OCI-M1 (cell line): ENCODE measurements around the gene TMEM176B.

ENCODE experiments used
- DNase-seq: peaks from one replicate; lab custom pipeline; 2025; lab: John Stamatoyannopoulos, UW

Gene TMEM176B

DNA sequence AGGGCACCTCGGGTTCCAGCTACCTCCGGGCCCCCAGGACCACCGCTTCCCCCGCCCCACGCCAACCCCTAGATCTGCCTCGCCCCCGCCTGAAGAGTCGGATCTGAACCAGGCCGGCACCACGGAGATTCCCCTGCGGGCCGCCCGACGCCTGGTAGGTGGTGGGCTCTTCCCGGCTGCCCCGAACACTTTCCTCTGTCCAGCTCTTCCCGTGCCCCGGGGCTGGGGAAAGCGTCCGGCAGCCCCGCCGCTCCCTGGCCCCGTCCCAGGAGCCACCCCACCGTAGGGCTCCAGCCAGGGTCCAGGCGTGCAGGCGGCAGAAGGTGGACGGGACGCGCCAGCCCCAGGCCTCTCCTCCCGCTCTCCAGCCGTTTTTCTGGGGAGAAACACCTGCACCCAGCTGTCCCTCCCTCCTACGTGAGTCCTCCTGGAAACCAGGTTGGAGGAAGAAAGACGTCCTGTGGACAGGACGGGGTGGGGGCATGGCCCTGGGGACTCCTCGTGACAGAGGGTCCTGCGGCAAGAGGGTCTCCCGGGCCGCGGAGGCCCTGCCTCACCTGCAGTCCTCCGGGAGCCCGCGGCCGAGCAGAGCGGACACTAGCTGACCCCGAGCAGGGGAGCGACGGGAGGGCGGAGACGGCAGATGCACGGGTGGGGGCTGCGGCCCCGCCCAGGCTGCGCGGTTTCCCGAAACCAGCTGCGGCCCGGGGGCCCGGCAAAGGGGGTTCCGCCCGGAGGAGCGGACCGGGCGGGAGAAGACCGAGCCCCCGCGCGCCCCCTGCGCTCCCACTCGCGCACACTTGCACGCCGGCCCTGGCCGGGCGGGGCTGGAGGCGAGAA, at the start of gene TMEM176B:
Gene TMEM176B, minus strand, starts transcription at position 624 of the 840 bp plus-strand sequence. CDS start 3,795 bp downstream, outside the sequence.
- no peak for DNase-seq

- DNase-seq: no peak
Observed at GRCh38 chr7:150849204-150849775, 49.1 kb upstream of the TMEM176B start.

DNA sequence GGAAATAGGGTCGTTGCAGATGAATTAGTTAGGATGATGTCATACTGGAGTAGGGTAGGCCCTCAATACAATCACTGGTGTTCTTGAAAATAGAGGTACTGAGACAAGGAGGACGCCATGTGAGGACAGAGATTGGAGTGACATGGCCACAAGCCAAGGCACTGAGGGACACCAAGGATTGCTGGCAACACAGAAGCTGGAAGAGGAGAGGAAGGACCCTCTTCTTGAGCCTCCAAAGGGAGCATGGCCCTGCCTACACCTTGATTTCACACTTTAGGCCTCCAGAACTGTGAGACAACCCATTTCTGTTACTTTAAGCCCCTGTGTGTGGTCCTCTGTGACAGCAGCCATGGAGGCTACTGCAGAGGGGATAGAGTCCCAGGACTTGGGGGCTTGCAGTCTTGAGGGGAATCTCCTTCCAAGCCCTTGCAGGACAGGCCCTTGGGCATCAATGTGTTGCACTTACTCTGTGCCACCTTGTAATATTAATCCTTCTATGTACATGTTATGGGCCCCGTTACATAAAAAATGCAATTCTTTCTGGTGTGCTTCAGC, 48.5 kb upstream of the TMEM176B start:
- no peak for DNase-seq

DNA sequence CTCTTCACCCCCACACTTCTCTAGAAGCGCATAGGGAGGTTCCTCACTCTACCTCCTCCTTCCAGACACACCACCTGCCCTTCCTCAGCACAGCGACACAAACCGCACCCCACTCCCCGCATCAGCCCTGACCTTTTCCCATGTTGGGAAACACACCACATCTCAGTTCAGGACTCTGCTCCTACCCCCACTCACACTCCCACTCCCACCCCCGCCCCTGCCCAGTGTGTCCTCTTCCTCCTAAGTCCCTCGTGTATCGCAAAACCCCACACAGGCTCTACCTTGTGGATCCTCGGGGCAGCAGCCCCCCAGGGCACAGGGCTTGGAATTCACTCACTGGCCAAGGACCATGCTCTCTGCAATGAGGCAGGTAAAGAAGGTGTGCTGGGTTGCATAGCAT, 47.9 kb upstream of the TMEM176B start:
- DNase-seq: no peak

DNA sequence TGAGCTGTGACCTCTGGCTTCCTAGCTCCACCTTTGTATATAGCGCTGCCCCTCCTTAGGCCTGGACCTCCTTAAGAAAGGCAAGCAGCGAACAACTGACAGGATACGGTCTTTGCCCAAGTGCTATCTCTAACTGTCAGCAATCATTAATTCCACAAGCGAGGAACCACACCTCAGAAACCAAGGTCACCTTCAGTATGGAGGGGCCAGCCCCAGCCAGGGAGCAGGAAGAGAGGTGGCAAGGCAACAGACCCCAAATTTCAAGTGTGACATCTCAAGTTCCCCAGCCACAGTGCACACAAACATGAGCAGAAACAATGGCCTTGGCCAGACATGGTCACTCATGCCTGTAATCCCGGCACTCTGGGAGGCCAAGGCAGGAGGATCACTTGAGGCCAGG, 47.4 kb upstream of the TMEM176B start:
- DNase-seq: no peak

GRCh38 chr7:150846291-150847115, 46.3 kb upstream of the TMEM176B start:
- no peak for DNase-seq

GRCh38 chr7:150845421-150845861, 45.3 kb upstream of the TMEM176B start:
- DNase-seq: no peak

GRCh38 chr7:150842716-150843115, 42.6 kb upstream of the TMEM176B start:
- no peak for DNase-seq

DNA sequence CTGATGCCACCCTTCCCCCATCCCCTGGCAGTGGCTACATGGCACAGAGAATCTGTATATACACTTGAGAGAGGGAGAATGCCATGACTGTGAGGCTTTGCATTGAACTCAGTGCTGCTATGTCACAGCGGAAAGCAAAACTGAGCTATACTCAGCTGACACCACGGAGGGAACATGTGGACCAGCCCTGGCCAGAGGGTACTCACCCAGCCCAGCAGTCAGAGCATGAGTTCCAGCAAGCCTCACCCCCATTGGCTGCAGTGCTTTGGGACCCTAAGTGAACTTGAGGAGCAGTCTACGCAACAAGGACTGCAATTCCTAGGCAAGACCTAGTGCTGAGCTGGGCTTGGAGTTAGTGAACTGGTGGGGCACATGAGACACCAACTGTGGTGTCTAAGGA, 41.9 kb upstream of the TMEM176B start:
- DNase-seq: no peak

DNA sequence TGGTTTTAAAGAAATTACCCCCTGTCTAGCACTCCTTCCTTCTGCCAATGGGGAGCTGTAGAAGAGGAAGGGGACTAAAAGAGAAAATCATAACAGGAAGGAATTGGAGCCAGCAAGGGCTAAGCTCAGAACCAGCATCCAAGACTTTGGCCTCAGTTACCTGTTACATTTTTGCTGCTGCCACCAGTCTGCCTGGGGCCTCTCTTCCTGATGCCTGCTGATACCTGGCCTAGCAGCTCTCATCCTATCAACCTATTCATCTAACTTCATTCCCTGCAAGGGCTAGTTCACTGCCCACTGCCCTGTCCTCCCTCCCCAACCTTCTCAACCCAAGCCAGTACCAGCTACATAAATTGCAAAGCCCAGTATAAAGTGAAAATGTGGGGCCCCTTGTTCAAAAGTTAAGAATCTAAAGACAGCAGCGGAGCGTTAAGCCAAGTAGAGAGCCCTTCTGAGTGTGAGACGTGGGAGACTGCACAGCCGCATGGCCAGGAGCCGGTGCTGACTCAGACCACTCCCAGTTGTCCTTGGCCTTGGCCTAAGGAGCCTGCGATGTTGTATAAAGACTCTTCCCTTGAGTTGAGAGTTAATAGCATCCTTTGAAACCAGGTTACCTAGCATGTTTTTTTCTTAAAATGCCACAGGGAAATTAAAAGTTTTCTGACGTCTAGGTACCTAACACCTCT, 38.9 kb upstream of the TMEM176B start:
- DNase-seq: no peak

GRCh38 chr7:150835702-150836280, 35.6 kb upstream of the TMEM176B start:
- no peak for DNase-seq

- no peak for DNase-seq
Observed at GRCh38 chr7:150835019-150835418, 34.9 kb upstream of the TMEM176B start.

DNA sequence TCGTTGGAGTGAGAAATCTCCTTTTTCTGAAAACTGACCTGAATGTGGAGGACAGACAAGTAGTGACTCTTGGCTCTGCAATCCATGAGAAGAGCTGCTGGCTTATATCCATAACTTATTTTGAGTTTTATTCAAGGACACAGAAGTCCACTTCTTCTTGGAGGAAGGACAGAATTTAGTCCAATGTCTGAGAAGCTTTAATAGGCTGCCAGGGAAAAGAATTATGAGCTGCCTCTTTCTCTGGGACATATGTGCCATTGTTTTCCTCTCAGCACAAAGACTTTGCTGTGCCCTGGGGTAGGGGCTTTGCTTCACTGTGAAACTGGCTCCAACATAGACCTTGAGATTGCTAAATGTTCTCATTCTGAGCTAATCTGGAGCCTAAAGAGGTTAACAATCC, 31.7 kb upstream of the TMEM176B start:
- DNase-seq: no peak

DNA sequence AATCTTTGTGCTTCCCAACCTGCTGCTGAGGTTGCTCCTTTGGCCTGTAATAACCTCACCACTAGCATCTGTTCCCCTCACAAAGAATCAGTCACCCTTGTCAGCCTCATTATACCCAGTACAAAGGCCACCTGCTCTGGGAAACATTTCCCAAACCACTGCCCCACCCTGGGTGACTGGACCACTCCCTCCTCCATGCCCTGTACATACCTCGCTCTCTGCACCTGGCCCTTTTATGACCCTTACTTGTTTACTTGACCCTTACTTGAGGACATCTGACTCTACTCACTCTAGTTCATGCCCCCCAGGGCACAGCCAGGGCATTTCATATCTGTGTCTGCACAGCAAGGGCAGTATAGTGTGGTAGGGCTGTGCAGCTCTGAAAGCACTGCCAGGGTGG, 30.8 kb upstream of the TMEM176B start:
- no peak for DNase-seq

- no peak for DNase-seq
Observed at GRCh38 chr7:150829426-150829825, 29.3 kb upstream of the TMEM176B start.

DNA sequence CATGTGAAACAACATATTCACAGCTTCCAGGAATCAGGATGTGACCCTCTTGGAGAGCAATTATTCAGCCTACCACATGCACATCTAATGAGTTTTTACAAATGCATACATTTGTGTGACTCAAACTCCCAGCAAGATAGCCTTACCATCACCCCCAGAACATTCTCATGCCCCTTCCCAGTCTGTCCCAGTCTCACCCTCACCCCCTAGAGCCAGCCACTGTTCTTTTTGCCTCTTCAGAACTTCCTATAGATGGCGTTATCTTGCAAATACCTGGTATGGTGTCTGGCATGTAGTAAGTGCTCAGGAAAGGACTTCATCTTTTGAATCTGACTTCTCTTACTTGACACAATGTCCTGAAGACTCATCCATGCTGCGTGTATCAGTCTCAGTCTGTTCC, 28.2 kb upstream of the TMEM176B start:
- no peak for DNase-seq

- no peak for DNase-seq
Observed at GRCh38 chr7:150826061-150826849, 26.1 kb upstream of the TMEM176B start.

- DNase-seq: no peak
Observed at GRCh38 chr7:150824379-150825177, 24.4 kb upstream of the TMEM176B start.

GRCh38 chr7:150823484-150824126, 23.4 kb upstream of the TMEM176B start:
- DNase-seq: peak; percentile 14
